ENCODE results near the gene TNFRSF17. TPM values are rescaled to one million over a fixed set of nuclear protein-coding genes. Genes with fewer than 3 reads are reported as not detected.
"Not testable (repeated sequence)": the region's sequence is repeated elsewhere in the genome, so short reads cannot be mapped to it uniquely, and the experiment has no call there.

TNFRSF17 gene
- total RNA-seq, 2 experiments from 2014 or later: not detected

DNA sequence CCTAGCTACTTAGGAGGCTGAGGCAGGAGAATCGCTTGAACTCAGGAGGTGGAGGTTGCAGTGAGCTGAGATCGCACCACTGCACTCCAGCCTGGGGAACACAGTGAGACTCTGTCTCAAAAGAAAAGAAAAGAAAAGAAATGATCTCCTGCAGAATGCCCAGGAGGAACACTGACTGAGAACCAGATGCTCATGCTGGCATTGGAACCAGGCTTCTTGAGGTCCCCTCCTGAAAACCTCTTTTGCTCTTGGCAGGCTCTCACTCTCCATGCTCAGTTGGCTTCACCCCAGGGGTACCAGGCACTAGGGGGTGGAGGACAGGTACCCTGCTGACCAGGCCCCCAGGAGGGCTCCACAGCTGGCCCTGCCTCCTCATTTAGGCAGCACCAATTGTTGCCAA, 8.5 kb upstream of the TNFRSF17 start:
- H3K36me3 Mint-ChIP-seq (ENCODE audit: low read depth): no peaks in the 10 kb centered on the region
- H3K27ac Mint-ChIP-seq: no peak overlapping the region

DNA sequence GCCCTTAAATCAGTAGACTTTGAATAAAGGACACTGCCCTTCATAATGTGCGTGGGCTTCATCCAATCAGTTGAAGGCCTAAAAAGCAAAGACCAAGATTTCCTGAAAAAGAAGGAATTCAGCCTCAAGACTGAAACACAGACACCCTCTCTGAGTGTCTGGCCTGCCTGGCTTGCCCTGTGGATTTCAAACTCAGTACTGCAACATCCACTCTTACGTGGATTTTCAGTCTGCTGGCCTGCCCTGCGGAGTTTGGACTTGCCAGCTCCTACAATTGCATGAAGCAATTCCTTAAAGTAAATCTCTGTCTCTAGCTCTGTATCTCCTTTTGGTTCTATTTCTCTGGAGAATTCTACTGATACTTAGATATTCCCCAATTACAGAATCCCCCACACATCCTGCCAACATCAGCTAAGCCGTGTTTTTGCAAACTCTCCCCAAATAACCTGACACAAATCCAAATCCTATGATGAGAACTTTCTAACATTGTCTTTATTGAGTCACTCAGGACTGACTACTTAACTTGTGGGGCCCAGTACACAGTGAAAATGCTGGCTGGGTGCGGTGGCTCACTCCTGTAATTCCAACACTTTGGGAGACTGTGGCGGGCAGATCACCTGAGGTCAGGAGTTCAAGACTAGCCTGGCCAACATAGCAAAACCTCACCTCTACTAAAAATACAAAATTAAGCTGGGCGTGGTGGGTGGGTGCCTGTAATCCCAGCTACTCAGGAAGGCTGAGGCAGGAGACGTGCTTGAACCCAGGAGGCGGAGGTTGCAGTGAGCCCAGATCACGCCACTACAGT, 7.2 kb upstream of the TNFRSF17 start:
- Mint-ChIP-seq H3K9me3 (no peaks in the 10 kb centered on the region), H3K36me3 (ENCODE audit: low read depth) (no peaks in the 10 kb centered on the region), H3K27me3 (no peaks in the 10 kb centered on the region), H3K27ac (no peak overlapping the region), H3K4me1 (no peaks in the 10 kb centered on the region), H3K4me3 (no peak overlapping the region)
- no peak for DNase-seq
- ChIA-PET CTCF (no interaction called here), POLR2A (no interaction called here)

More for the DNA sequence above, 8.5 kb upstream of the TNFRSF17 start:
- no peaks in the 10 kb centered on the region for H3K27me3 Mint-ChIP-seq
- H3K4me3 Mint-ChIP-seq: no peak overlapping the region
- no peaks in the 10 kb centered on the region for H3K9me3 Mint-ChIP-seq
- no peak for DNase-seq
- no peaks in the 10 kb centered on the region for H3K4me1 Mint-ChIP-seq
- CTCF ChIA-PET: interaction anchor here (0.6 kb wide), 1 partner anchor 52 kb away, joined by 3 read pairs; no protein-coding TSS in a partner anchor
- POLR2A ChIA-PET: no interaction called here

DNA sequence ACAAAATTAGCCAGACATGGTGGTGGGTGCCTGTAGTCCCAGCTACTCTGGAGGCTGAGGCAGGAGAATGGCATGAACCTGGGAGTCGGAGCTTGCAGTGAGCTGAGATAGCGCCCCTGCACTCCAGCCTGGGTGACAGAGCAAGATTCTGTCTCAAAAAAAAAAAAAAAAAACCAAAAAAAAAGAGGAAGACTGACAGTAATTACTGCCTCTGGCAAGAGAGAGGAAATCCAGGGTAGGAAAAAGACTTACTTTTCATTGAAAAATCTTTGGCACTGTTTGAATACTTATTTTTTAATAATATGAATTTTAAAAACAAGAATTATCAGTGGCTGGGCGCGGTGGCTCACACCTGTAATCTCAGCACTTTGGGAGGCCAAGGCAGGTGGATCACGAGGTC, 2.6 kb upstream of the TNFRSF17 start:
- H3K36me3 Mint-ChIP-seq (ENCODE audit: low read depth); CTCF ChIA-PET; H3K27ac Mint-ChIP-seq; POLR2A ChIA-PET; H3K4me1 Mint-ChIP-seq; H3K9me3 Mint-ChIP-seq; H3K4me3 Mint-ChIP-seq; H3K27me3 Mint-ChIP-seq; DNase-seq: not testable (repeated sequence)

DNA sequence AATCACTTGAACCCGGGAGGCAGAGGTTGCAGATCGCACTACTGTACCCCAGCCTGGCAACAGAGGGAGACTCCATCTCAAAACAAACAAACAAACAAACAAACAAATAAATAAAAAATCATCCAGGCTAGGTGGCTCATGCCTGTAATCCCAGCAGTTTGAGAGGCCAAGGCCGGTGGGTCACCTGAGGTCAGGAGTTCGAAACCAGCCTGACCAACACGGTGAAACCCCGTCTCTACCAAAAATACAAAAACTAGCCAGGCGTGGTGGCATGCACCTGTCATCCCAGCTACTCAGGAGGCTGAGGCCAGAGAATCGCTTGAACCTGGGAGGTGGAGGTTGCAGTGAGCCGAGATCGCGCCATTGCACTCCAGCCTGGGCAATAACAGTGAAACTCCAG, 2.0 kb upstream of the TNFRSF17 start:
- H3K9me3 Mint-ChIP-seq; POLR2A ChIA-PET; CTCF ChIA-PET; H3K27me3 Mint-ChIP-seq; DNase-seq; H3K27ac Mint-ChIP-seq; H3K4me3 Mint-ChIP-seq; H3K36me3 Mint-ChIP-seq (ENCODE audit: low read depth); H3K4me1 Mint-ChIP-seq: not testable (repeated sequence)

DNA sequence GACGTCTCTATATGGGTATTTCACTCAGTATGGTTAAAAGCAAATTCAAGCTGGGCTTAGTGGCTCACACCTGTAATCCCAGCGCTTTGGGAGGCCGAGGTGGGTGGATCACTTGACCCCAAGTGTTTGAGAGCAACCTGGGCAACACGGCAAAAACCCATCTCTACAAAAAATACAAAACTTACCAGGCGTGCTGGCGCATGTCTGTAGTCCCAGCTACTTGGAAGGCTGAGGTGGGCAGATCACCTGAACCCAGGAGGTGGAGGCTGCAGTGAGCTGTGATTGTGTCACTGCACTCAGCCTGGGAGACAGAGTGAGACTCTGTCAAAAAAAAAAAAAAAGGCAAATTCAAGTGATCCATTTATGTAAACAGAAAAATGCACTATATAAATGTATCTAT, 1.3 kb upstream of the TNFRSF17 start:
- Mint-ChIP-seq H3K9me3 (no peaks in the 10 kb centered on the region), H3K27me3 (no peaks in the 10 kb centered on the region), H3K4me3 (no peak overlapping the region), H3K27ac (no peak overlapping the region), H3K36me3 (ENCODE audit: low read depth) (no peaks in the 10 kb centered on the region), H3K4me1 (no peaks in the 10 kb centered on the region)
- ChIA-PET CTCF (interaction anchor here (0.6 kb wide), 1 partner anchor 194 kb away, joined by 3 read pairs; no protein-coding TSS in a partner anchor), POLR2A (no interaction called here)
- no peak for DNase-seq

DNA sequence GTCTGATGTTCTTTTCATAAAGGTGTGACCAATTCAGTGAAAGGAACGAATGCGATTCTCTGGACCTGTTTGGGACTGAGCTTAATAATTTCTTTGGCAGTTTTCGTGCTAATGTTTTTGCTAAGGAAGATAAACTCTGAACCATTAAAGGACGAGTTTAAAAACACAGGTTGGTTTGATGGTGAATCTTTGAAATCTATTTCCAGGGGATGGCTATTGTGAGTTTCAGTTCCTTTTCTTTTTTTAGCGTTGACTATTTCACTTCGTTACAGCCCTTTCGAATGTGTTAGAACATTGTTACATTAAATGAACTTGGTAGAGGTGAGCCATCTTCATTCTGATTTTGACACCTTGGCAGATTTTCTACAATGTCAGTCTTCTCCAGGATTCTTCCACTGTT, 1.2 kb downstream of the TNFRSF17 start:
- POLR2A ChIA-PET: no interaction called here
- Mint-ChIP-seq H3K36me3 (ENCODE audit: low read depth) (no peaks in the 10 kb centered on the region), H3K27ac (no peak overlapping the region), H3K4me1 (no peaks in the 10 kb centered on the region), H3K27me3 (no peaks in the 10 kb centered on the region), H3K4me3 (no peak overlapping the region), H3K9me3 (no peaks in the 10 kb centered on the region)
- CTCF ChIA-PET: interaction anchor here (1.3 kb wide), 1 partner anchor 33 kb away, joined by 4 read pairs; no protein-coding TSS in a partner anchor
- DNase-seq: no peak

DNA sequence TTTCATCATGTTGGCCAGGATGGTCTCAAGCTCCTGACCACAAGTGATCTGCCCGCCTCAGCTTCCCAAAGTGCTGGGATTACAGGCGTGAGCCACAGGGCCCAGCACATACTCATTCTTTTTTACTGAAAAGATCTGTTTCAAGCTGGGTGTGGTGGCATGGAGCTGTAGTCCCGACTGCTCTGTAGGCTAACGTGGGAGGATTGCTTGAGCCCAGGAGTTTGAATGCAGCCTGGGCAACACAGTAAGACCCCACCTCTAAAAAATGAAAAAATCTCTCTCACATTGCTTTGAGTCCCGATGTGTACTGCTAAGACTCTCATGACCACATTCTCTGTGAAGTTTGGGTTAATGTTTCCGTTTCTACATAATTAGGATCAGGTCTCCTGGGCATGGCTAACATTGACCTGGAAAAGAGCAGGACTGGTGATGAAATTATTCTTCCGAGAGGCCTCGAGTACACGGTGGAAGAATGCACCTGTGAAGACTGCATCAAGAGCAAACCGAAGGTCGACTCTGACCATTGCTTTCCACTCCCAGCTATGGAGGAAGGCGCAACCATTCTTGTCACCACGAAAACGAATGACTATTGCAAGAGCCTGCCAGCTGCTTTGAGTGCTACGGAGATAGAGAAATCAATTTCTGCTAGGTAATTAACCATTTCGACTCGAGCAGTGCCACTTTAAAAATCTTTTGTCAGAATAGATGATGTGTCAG, 2.3 kb downstream of the TNFRSF17 start:
- ChIA-PET CTCF (no interaction called here), POLR2A (no interaction called here)
- no peaks in the 10 kb centered on the region for H3K9me3 Mint-ChIP-seq
- H3K4me1 Mint-ChIP-seq: no peaks in the 10 kb centered on the region
- H3K4me3 Mint-ChIP-seq: no peak overlapping the region
- DNase-seq: no peak
- no peaks in the 10 kb centered on the region for H3K27me3 Mint-ChIP-seq
- no peaks in the 10 kb centered on the region for H3K36me3 Mint-ChIP-seq (ENCODE audit: low read depth)
- H3K27ac Mint-ChIP-seq: no peak overlapping the region

DNA sequence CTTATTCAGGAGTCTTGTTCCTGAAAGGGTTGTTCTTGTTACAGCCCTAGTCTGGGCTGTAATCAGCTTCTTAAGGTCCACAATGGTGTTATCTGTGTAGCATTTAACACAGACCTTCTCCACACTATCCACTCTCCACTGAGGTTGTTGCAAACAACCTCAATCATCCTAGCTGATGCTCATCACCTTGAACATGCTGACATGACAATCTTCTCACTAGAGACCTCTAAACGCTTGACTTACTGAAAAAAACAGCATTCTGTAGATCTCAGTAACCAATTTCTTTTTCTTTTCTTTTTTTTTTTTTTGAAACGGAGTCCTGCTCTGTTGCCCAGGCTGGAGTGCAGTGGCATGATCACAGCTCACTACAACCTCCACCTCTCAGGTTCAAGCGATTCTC, 3.6 kb downstream of the TNFRSF17 start:
- ChIA-PET POLR2A (no interaction called here), CTCF (interaction anchor here (0.6 to 2.2 kb wide), 3 partner anchors 20 to 115 kb away, joined by 3 to 6 read pairs (median 4); no protein-coding TSS in a partner anchor)
- Mint-ChIP-seq H3K27ac (no peak overlapping the region), H3K4me1 (no peaks in the 10 kb centered on the region), H3K9me3 (no peaks in the 10 kb centered on the region), H3K36me3 (ENCODE audit: low read depth) (peaks cover under 1% of the 10 kb centered on the region), H3K4me3 (no peak overlapping the region), H3K27me3 (no peaks in the 10 kb centered on the region)
- no peak for DNase-seq

DNA sequence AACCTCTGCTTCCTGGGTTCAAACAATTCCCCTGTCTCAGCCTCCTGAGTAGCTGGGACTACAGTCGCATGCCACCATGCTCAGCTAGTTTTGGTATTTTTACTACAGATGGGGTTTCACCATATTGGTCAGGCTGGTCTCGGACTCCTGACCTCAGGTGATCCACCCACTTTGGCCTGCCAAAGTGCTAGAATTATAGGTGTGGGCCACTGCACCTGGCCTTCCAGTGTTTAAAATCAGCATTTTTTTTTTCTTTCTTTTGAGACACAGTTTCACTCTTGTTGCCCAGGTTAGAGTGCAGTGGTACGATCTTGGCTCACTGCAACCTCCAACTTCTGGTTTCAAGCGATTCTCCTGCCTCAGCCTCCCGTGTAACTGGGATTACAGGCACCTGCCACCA, 5.3 kb downstream of the TNFRSF17 start:
- DNase-seq; POLR2A ChIA-PET; H3K4me1 Mint-ChIP-seq; CTCF ChIA-PET; H3K4me3 Mint-ChIP-seq; H3K27me3 Mint-ChIP-seq; H3K36me3 Mint-ChIP-seq (ENCODE audit: low read depth); H3K27ac Mint-ChIP-seq; H3K9me3 Mint-ChIP-seq: not testable (repeated sequence)

DNA sequence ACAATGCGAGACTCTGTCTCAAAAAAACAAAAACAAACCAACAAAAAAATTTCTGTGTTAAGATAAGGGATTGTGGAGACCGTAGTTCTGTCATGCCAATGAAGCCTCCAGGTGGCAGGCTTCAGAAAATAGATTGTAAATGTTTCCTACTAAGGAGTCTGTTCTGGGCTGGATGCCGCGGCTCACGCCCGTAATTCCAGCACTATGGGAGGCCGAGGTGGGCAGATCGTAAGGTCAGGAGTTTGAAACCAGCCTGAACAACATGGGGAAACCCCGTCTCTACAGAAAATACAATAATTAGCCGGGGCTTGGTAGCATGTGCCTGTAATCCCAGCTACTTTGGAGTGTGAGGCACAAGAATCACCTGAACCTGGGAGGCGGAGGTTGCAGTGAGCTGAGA, 7.1 kb downstream of the TNFRSF17 start:
- ChIA-PET POLR2A (no interaction called here), CTCF (interaction anchor here (1.5 kb wide), 1 partner anchor 96 kb away, joined by 5 read pairs; no protein-coding TSS in a partner anchor)
- Mint-ChIP-seq H3K4me1 (peaks cover 16% of the 10 kb centered on the region), H3K9me3 (no peaks in the 10 kb centered on the region), H3K4me3 (no peak overlapping the region), H3K27me3 (no peaks in the 10 kb centered on the region), H3K36me3 (ENCODE audit: low read depth) (peaks cover 10% of the 10 kb centered on the region), H3K27ac (no peak overlapping the region)
- DNase-seq: no peak

DNA sequence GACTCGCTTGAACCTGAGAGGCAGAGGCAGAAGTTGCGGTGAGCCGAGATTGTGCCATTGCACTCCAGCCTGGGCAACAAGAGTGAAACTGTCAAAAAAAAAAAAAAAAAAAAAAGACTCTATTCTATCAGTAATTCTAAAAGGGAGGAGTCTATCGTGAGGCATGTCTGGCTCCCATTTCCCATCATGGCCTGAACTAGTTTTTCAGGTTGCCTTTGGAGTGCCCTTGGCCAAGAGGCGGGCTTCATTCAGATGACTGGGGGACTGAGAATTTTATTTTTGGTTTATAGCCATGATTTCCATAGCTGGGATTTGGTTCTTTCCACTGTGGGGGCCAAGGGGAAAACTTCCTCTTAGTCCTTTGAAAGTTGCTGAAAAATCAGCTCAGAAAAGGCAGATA, 8.1 kb downstream of the TNFRSF17 start:
- H3K4me3 Mint-ChIP-seq: no peak overlapping the region
- H3K27ac Mint-ChIP-seq: no peak overlapping the region
- H3K4me1 Mint-ChIP-seq: peaks cover 25% of the 10 kb centered on the region
- peaks cover 10% of the 10 kb centered on the region for H3K36me3 Mint-ChIP-seq (ENCODE audit: low read depth)
- DNase-seq: no peak
- no peaks in the 10 kb centered on the region for H3K9me3 Mint-ChIP-seq
- ChIA-PET CTCF (interaction anchor here (1.1 kb wide), 1 partner anchor 27 kb away, joined by 3 read pairs; no protein-coding TSS in a partner anchor), POLR2A (no interaction called here)
- no peaks in the 10 kb centered on the region for H3K27me3 Mint-ChIP-seq

DNA sequence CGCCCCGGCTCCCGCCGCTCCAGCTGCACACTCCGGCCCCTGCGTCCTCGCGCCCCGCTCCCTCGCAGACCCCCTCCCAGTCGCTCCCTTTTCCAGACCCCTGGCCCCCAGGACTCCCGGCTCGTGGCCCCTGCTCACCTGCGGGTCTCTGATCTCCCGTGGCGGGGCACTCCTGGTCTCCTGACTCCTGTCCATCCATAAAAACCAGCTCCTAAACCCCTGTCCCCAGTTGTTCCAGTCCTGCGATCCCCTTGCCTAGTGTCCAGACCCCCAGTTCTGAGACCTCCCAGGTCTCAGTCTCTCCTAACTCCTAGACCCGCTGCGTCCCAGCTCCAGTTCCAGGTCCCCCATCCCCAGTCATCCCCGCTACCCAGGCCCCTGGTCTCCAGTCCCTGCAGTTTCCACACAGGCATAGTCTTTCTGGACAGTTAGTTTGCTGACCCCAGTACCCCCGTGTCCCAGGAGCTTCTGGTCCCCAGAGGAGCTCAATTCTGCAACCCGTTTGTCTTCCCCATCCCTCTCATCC, 11.9 kb downstream of the TNFRSF17 start:
- Mint-ChIP-seq H3K36me3 (ENCODE audit: low read depth) (peaks cover 10% of the 10 kb centered on the region), H3K4me1 (peaks cover 39% of the 10 kb centered on the region), H3K9me3 (no peaks in the 10 kb centered on the region), H3K27me3 (no peaks in the 10 kb centered on the region), H3K4me3 (peak overlapping the region; percentile 88), H3K27ac (peak overlapping the region; percentile 88)
- ChIA-PET CTCF (interaction anchor here (0.6 to 1.4 kb wide), 2 partner anchors 16 to 124 kb away, joined by 3 to 4 read pairs; no protein-coding TSS in a partner anchor), POLR2A (no interaction called here)
- DNase-seq: peak; percentile 13

DNA sequence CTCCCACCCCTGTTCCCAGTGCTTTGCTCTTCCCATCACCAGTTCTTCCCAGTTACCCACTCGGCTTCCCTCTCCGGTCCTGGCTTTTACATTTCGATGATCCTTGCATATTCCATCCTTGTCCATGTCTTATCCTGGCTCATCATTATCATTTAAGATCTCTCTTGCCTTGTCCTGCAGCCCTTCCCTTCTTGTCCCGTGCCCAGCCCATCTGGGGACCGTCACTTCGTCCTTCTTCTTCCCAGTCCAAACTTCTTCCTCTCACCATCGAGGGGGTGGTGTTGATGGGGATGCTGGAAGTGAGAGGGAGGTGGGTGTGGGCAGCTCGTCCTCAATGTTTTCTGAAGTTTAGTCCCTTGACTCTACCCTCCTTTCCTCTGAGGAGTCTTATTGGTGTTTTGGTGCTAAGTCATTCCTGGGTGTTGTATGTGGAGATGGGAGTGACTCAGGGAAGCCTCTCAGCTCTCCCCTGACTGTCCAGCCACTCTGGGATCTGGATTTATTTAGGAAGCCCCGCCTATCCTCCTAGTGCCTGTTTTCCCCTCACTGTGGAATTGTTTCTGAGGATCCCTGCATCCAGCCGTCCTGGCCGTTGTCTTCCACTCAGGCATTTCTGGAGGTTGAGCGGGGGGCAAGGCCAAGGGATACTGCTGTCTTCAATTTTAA, 12.5 kb downstream of the TNFRSF17 start:
- Mint-ChIP-seq H3K27ac (peak overlapping the region; percentile 88), H3K36me3 (ENCODE audit: low read depth) (peaks cover 10% of the 10 kb centered on the region), H3K4me3 (peak overlapping the region; percentile 88), H3K9me3 (no peaks in the 10 kb centered on the region), H3K27me3 (no peaks in the 10 kb centered on the region), H3K4me1 (peaks cover 39% of the 10 kb centered on the region)
- POLR2A ChIA-PET: no interaction called here
- DNase-seq: no peak
- CTCF ChIA-PET: interaction anchor here (0.6 to 1.4 kb wide), 2 partner anchors 16 to 125 kb away, joined by 3 to 4 read pairs; no protein-coding TSS in a partner anchor
